GM19467 (cell line): ENCODE results near the gene RNF217.

Source experiments
- ATAC-seq: cut with Tn5 transposase; IDR thresholded peaks from one replicate; pipeline ENCODE4 v1.9.1; 2021; ENCODE audit warnings: mild to moderate bottlenecking, moderate library complexity; ENCODE audit not compliant: unreplicated experiment

Gene RNF217

GRCh38 chr6:125095580-125096301, 133.5 kb downstream of the RNF217 start:
- ATAC-seq = no peak

GRCh38 chr6:125097186-125097585, 134.9 kb downstream of the RNF217 start:
- no peak for ATAC-seq

- ATAC-seq = no peak
Measured at GRCh38 chr6:125098253-125098652, 136.0 kb downstream of the RNF217 start.

GRCh38 chr6:125099211-125100073, 137.2 kb downstream of the RNF217 start:
- peak; percentile 81 for ATAC-seq

GRCh38 chr6:125100074-125100652, 137.9 kb downstream of the RNF217 start:
- no peak for ATAC-seq

- ATAC-seq = no peak
Measured at GRCh38 chr6:125101128-125101527, 138.9 kb downstream of the RNF217 start.

- no peak for ATAC-seq
Measured at GRCh38 chr6:125101631-125102030, 139.4 kb downstream of the RNF217 start.

GRCh38 chr6:125102411-125102810, 140.2 kb downstream of the RNF217 start:
- ATAC-seq = no peak

- ATAC-seq = no peak
Measured at GRCh38 chr6:125102891-125103290, 140.7 kb downstream of the RNF217 start.

GRCh38 chr6:125104425-125104824, 142.2 kb downstream of the RNF217 start:
- ATAC-seq = no peak

GRCh38 chr6:125107048-125107447, 144.8 kb downstream of the RNF217 start:
- ATAC-seq = no peak

- no peak for ATAC-seq
Measured at GRCh38 chr6:125107896-125108295, 145.7 kb downstream of the RNF217 start.

- ATAC-seq = no peak
Measured at GRCh38 chr6:125110056-125110455, 147.8 kb downstream of the RNF217 start.

GRCh38 chr6:125111219-125111983, 149.2 kb downstream of the RNF217 start:
- ATAC-seq = no peak

GRCh38 chr6:125112934-125113333, 150.7 kb downstream of the RNF217 start:
- no peak for ATAC-seq

- ATAC-seq = no peak
Measured at GRCh38 chr6:125114248-125114858, 152.1 kb downstream of the RNF217 start.

- ATAC-seq = no peak
Measured at GRCh38 chr6:125116170-125116569, 153.9 kb downstream of the RNF217 start.

GRCh38 chr6:125116710-125117109, 154.5 kb downstream of the RNF217 start:
- ATAC-seq = no peak

- no peak for ATAC-seq
Measured at GRCh38 chr6:125117818-125118217, 155.6 kb downstream of the RNF217 start.

- ATAC-seq = no peak
Measured at GRCh38 chr6:125120054-125120590, 157.9 kb downstream of the RNF217 start.
